ENCODE measurements around the gene RTN4R.
"Not testable (repeated sequence)": the region's sequence is repeated elsewhere in the genome, so short reads cannot be mapped to it uniquely, and the experiment has no call there.

DNA sequence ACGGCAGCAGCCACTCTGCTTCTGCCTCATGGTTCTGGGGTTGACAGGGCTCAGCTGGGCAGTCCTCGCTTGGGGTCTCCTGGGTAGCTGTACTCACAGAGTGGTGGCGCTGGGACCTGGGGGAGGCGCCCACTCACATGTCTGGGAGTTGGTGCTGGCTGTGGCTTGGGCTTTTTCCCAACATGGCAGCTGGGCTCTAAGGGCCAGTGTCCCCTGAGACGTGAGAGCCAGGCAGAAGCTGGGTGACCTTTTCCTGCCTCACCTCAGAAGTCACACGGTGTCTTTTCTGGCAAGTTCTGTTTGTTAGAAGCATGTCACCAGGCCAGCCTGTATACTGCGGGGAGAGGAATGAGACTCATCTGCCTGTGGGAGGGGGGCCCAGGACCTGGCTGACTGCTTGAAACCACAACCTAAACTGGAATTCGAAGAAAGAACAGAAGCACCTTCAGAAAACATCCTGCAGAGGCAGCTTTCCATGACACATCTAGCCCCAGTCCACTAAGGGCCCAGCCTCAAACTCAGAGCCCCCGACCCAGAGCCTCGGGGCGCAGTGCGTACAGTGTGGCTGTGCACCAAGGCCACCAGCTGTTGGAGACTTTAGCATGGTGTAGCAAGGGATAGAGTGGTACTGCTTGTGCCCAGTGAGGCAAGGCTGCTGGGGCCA, 37.2 kb upstream of the RTN4R start:
- TF ChIP-seq, protein P1, sequence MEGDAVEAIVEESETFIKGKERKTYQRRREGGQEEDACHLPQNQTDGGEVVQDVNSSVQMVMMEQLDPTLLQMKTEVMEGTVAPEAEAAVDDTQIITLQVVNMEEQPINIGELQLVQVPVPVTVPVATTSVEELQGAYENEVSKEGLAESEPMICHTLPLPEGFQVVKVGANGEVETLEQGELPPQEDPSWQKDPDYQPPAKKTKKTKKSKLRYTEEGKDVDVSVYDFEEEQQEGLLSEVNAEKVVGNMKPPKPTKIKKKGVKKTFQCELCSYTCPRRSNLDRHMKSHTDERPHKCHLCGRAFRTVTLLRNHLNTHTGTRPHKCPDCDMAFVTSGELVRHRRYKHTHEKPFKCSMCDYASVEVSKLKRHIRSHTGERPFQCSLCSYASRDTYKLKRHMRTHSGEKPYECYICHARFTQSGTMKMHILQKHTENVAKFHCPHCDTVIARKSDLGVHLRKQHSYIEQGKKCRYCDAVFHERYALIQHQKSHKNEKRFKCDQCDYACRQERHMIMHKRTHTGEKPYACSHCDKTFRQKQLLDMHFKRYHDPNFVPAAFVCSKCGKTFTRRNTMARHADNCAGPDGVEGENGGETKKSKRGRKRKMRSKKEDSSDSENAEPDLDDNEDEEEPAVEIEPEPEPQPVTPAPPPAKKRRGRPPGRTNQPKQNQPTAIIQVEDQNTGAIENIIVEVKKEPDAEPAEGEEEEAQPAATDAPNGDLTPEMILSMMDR (conservative IDR thresholded peaks at IDR 0.05 in 1 of 2, IDR thresholded peaks at IDR 0.05 in 1 of 2; ENCODE audit: low read depth in 1 of 2, low read length in 2 of 2): not testable (repeated sequence)
- not testable (repeated sequence) for TF ChIP-seq EZH2 (IDR thresholded peaks at IDR 0.05; ENCODE audit: low read length, missing control alignments)

All from fibroblast of lung (primary cell).